Psoas muscle (tissue), 8 donors: ENCODE results near the gene UGT3A1. TPM values are rescaled to one million over a fixed set of nuclear protein-coding genes. Genes with fewer than 3 reads are reported as not detected.

Experiments used
- ATAC-seq, 4 donors: fragments of 200-7000 bp; cut with Tn5 transposase; one replicate each; pipeline ENCODE4 v1.9.1; 2020; ENCODE audit warnings: moderate library complexity in 3 of 4, mild to moderate bottlenecking in 2 of 4
- DNase-seq, 2 donors: peaks; one replicate each; pipeline ENCODE4 v3.0.0-alpha.2; 2020
- H3K27ac ChIP-seq: fragments of 200-600 bp; one replicate; pipeline ENCODE4 v1.8.0; 2022
- H3K27me3 ChIP-seq, 3 donors: fragments of 200-600 bp in 1 of 3; one replicate each; pipeline versions ENCODE4 v1.6.1 to v1.8.0; 2013 to 2022; ENCODE audit warnings: low read length in 2 of 3, mild to moderate bottlenecking in 2 of 3, moderate library complexity in 1 of 3; ENCODE audit not compliant: insufficient read depth in 3 of 3
- H3K36me3 ChIP-seq, 2 donors: fragments of 200-600 bp in 1 of 2; one replicate each; pipeline versions ENCODE4 v1.6.1 to v1.8.0; 2013 to 2022; ENCODE audit warnings: low read depth in 1 of 2, mild to moderate bottlenecking in 1 of 2, moderate library complexity in 1 of 2; ENCODE audit not compliant: insufficient read depth in 1 of 2
- H3K4me1 ChIP-seq: fragments of 200-600 bp; one replicate; pipeline ENCODE4 v1.8.0; 2022
- H3K4me3 ChIP-seq: fragments of 200-600 bp; one replicate; pipeline ENCODE4 v1.8.0; 2022; ENCODE audit warnings: mild to moderate bottlenecking
- H3K9me3 ChIP-seq: fragments of 200-600 bp; one replicate; pipeline ENCODE4 v1.8.0; 2022
- WGBS, 3 donors: extraction: QIAGEN DNeasy Blood & Tissue Kit; methylation state at CpG; one replicate each; pipeline versions ENCODE4 v1.1.6 to v1.1.7; 2013; 5-methylcytosine and 5-hydroxymethylcytosine counted together
- intact Hi-C, 2 donors: fragments of 100-400 bp; cut with DNase I; formaldehyde crosslinking; loops; one replicate each; pipeline versions ENCODE4 v1.11.0 to v1.14.2; 2022
- polyA plus RNA-seq, 3 donors: library from polyadenylated mRNA; stranded (reverse); fragments of 200-250 nt; gene quantifications; one replicate each; pipeline ENCODE4 v1.2.3, GENCODE V29; 2013
- total RNA-seq, 4 donors: library from RNA; stranded (reverse); fragmentation: NEBNext Ultra II Directional in 2 of 4; extraction: Animal tissue kit (Norgen Biotek cat#: 25700) in 2 of 4; gene quantifications; one replicate each; pipeline versions ENCODE4 v1.2.1 to v1.2.4, GENCODE V29; 2021 to 2023
- TF ChIP-seq, protein P1 (sequence below): fragments of 200-600 bp; IDR thresholded peaks from one replicate; pipeline ENCODE4 v1.8.0; 2022; ENCODE audit warnings: antibody characterized with exemption
- donor health status: healthy with polysubstance abuse.
- donor health status: DM: no; HTN: no; CAD: no; lungs with moderate emphysema.
- donor health status: Bipolar disorder and iron deficiency.
- donor health status: healthy.
- donor health status: DM: yes; HTN: yes; CAD: no.
- donor health status: DM: no; HTN: no; CAD: no.
- donor health status: DM: no; HTN: no; CAD: no.
- donor health status: DM: yes; HTN: yes; CAD: no.

UGT3A1 gene
- total and polyA plus RNA-seq, 7 donors = 0.21 to 4.1 (median 0.67) TPM

DNA sequence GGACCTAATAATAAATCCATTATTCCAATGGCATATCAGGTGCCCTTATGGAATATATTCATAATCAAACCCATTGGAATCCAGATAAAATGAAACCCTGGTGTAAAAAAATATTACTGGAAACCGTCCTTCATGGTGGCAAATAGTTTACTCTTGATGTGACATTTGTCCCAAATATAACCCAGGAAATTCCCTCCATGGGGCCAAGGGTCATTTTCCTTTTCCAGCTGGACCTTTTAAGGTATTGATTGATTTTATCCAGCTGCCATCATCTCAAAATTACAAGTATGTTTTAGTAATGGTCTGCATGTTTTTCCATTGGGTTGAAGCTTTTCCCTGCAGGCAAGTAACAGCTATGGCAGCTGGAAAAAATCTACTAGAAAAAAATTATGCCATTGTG, 8.4 kb upstream of the UGT3A1 start:
- no peaks in the 10 kb centered on the region for H3K9me3 ChIP-seq
- 69 to 76% (median 75%) methylated on average over 1 of the region's 1 CpG for WGBS, 3 donors
- no peak overlapping the region for H3K4me3 ChIP-seq
- H3K27me3 ChIP-seq = peaks cover 0 to 2% (median 0%) of the 10 kb centered on the region in 3 donors
- no peaks in the 10 kb centered on the region for H3K36me3 ChIP-seq
- no peak for DNase-seq
- no peaks in the 10 kb centered on the region for H3K4me1 ChIP-seq
- intact Hi-C loops = no loop called here
- H3K27ac ChIP-seq = no peak overlapping the region
- ATAC-seq = no peak
- TF ChIP-seq, protein P1, sequence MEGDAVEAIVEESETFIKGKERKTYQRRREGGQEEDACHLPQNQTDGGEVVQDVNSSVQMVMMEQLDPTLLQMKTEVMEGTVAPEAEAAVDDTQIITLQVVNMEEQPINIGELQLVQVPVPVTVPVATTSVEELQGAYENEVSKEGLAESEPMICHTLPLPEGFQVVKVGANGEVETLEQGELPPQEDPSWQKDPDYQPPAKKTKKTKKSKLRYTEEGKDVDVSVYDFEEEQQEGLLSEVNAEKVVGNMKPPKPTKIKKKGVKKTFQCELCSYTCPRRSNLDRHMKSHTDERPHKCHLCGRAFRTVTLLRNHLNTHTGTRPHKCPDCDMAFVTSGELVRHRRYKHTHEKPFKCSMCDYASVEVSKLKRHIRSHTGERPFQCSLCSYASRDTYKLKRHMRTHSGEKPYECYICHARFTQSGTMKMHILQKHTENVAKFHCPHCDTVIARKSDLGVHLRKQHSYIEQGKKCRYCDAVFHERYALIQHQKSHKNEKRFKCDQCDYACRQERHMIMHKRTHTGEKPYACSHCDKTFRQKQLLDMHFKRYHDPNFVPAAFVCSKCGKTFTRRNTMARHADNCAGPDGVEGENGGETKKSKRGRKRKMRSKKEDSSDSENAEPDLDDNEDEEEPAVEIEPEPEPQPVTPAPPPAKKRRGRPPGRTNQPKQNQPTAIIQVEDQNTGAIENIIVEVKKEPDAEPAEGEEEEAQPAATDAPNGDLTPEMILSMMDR = no peak

DNA sequence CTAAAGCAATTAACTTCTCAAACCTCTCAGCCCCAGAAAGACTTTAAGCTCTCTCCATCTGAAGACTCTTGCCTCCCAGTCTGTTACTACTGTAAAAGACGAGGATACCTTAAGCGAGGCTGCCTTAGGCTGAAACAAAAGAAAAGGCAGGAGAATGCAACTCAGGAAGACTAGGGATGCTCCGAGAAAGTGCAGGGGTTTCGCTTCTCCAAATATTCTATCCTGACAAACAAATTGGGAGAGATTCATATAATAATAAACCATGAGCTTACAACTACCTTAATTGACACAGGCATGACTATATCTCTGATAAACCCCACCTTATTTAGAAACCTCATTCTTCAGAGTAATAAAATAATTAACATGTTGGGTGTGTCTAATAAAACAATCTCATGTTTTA, 4.9 kb upstream of the UGT3A1 start:
- Histone ChIP-seq H3K9me3 (no peaks in the 10 kb centered on the region), H3K27me3 (no peaks in the 10 kb centered on the region), H3K4me3 (no peak overlapping the region), H3K4me1 (no peaks in the 10 kb centered on the region), H3K27ac (no peak overlapping the region), H3K36me3 (no peaks in the 10 kb centered on the region)
- ATAC-seq (no peak), DNase-seq (no peak)
- WGBS, 3 donors = 83 to 94% (median 94%) methylated on average over 4 of the region's 4 CpGs
- intact Hi-C loops = no loop called here
- TF ChIP-seq, protein P1 = no peak

DNA sequence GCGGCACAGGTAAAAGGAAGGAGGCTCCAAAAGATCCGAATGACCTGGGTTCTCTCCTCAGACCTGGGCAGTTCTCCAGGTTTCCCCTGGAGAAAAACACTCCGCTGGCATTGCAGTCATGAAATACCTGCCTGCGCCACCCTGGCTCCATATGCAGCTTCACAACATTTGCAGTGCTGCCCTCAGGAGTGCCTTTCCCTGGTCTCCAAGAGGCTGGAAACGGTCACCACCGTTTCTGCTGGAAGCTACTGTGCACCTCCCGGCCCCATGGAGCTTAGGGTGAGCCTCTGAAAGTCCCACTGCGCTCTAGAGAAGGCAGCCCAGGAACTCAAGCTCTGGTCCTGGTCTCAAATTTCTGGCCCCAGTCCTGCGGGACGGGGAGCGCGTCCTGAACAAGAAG, 670 bp downstream of the UGT3A1 start:
- Histone ChIP-seq H3K27me3 (no peaks in the 10 kb centered on the region), H3K36me3 (no peaks in the 10 kb centered on the region), H3K9me3 (no peaks in the 10 kb centered on the region), H3K4me1 (no peaks in the 10 kb centered on the region), H3K4me3 (peak overlapping the region; percentile 70), H3K27ac (peak overlapping the region; percentile 78)
- ATAC-seq = peak; percentile 26 to 77 (median 61)
- TF ChIP-seq, protein P1 = no peak
- WGBS, 3 donors = 12 to 15% (median 13%) methylated on average over 12 of the region's 12 CpGs
- intact Hi-C loops = no loop called here
- no peak for DNase-seq

DNA sequence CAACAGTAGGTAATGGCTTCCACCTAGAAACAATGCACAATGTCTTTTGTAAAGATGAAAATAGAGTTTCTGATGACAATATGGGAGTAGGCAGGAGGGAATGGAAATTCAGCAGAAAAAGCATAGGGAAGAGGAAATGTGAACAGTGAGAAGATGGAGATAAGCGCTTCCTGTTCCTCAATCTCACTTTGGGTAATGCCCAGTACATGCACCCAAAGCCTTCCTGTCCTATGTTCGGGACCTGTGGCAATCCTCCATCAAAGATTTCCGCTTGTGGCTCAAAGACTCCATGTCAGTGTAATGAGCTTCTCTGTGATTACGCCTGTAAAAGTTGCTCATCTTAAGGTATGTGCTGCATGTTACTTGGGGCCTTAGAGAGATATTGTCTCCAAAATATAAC, 2.7 kb downstream of the UGT3A1 start:
- Histone ChIP-seq H3K27ac (no peak overlapping the region), H3K4me3 (no peak overlapping the region), H3K4me1 (no peaks in the 10 kb centered on the region), H3K27me3 (no peaks in the 10 kb centered on the region), H3K36me3 (no peaks in the 10 kb centered on the region), H3K9me3 (no peaks in the 10 kb centered on the region)
- ATAC-seq (no peak), DNase-seq (no peak)
- intact Hi-C loops = no loop called here
- 61 to 89% (median 74%) methylated on average over 4 of the region's 4 CpGs for WGBS, 3 donors
- TF ChIP-seq, protein P1 = no peak

DNA sequence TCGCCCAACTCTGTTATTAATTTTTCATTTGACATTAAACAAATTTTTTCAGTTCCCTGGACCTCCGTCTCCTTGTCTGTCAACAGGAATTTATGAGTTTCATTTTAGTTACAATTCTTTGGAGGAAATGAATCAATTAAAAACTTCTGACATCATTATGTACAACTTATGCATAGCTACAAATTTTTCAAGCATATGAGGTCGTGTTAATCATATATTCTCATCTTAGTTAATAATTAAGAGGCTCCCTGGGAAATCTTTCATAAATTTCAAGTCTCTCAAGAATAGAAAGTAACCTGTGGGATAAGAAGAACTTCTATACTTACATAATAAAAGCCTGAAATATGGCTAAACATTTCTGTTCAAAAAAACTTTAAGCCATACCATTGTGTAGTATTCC, 3.4 kb downstream of the UGT3A1 start:
- Histone ChIP-seq H3K4me3 (no peak overlapping the region), H3K27ac (no peak overlapping the region), H3K36me3 (no peaks in the 10 kb centered on the region), H3K9me3 (no peaks in the 10 kb centered on the region), H3K4me1 (no peaks in the 10 kb centered on the region), H3K27me3 (no peaks in the 10 kb centered on the region)
- no peak for DNase-seq
- intact Hi-C loops = no loop called here
- no peak for ATAC-seq
- TF ChIP-seq, protein P1 = no peak
- WGBS, 3 donors = 51 to 53% (median 52%) methylated on average over 3 of the region's 3 CpGs
